ENCODE results near the gene GREM1.

DNA sequence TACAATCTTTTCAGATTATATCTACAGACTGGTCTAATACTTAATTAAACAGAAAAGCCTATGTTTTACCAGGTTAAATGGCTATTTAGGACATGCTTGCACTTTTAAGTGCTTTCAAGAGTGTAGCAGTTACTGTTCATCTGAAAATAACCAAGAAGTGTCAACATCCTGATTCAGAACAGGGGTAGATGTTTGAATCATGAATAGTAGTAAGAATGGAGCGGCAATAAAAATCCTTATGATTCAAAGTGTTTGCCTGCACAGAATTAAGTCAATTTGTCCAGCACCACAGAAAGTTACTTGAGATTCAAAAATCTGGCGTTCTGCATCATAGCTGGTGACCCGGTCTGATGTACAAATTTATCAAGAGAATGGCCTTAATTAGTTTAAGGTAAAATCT, 48.3 kb downstream of the GREM1 start:
- TF ChIP-seq, protein P1, sequence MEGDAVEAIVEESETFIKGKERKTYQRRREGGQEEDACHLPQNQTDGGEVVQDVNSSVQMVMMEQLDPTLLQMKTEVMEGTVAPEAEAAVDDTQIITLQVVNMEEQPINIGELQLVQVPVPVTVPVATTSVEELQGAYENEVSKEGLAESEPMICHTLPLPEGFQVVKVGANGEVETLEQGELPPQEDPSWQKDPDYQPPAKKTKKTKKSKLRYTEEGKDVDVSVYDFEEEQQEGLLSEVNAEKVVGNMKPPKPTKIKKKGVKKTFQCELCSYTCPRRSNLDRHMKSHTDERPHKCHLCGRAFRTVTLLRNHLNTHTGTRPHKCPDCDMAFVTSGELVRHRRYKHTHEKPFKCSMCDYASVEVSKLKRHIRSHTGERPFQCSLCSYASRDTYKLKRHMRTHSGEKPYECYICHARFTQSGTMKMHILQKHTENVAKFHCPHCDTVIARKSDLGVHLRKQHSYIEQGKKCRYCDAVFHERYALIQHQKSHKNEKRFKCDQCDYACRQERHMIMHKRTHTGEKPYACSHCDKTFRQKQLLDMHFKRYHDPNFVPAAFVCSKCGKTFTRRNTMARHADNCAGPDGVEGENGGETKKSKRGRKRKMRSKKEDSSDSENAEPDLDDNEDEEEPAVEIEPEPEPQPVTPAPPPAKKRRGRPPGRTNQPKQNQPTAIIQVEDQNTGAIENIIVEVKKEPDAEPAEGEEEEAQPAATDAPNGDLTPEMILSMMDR (IDR thresholded peaks at IDR 0.05) = no peak
- no peak for TF ChIP-seq EP300 (IDR thresholded peaks at IDR 0.05)
- no peak for TF ChIP-seq POLR2AphosphoS5 (IDR thresholded peaks at IDR 0.05)
- TF ChIP-seq POLR2A (IDR thresholded peaks at IDR 0.05) = no peak

Data from upper lobe of left lung (tissue), 4 donors.